Kidney (tissue), 14 donors: Measurements from ENCODE around the gene FAM107B. TPM values are rescaled to one million over a fixed set of nuclear protein-coding genes. Genes with fewer than 3 reads are reported as not detected.

Experiments
- DNase-seq, 5 donors: peaks; one replicate each; pipeline ENCODE4 v3.0.0-alpha.2; 2013 to 2020
- FAIRE-seq: peaks from 2 replicates; lab custom pipeline; 2012; peaks lifted over from hg19 to GRCh38; lab: Jason Lieb, UNC
- H3K27ac ChIP-seq, 2 donors: one replicate each; pipeline ENCODE4 v1.7.0; 2013; ENCODE audit warnings: low read depth in 2 of 2, low read length in 2 of 2, inconsistent platforms in 1 of 2
- H3K27me3 ChIP-seq: one replicate; pipeline ENCODE4 v1.7.1; 2013; ENCODE audit warnings: low read length, inconsistent platforms; ENCODE audit not compliant: control insufficient read depth, insufficient read depth
- H3K36me3 ChIP-seq, 3 donors: one replicate each; pipeline versions ENCODE4 v1.7.0 to v1.7.1; 2013; ENCODE audit warnings: low read length in 3 of 3, control low read depth in 1 of 3, inconsistent platforms in 1 of 3; ENCODE audit not compliant: insufficient read depth in 3 of 3, control insufficient read depth in 2 of 3
- H3K4me1 ChIP-seq, 3 donors: one replicate each; pipeline versions ENCODE4 v1.7.0 to v1.7.1; 2013; ENCODE audit warnings: low read length in 3 of 3, inconsistent platforms in 1 of 3, low read depth in 1 of 3; ENCODE audit not compliant: control insufficient read depth in 2 of 3, insufficient read depth in 2 of 3
- H3K4me3 ChIP-seq, 3 donors: one replicate each; pipeline versions ENCODE4 v1.7.0 to v1.8.1; 2013; ENCODE audit warnings: low read length in 3 of 3, control low read depth in 1 of 3, inconsistent platforms in 1 of 3
- H3K9ac ChIP-seq, 3 donors: one replicate each; pipeline versions ENCODE4 v1.7.0 to v1.7.1; 2013; ENCODE audit warnings: low read length in 3 of 3, control low read depth in 1 of 3, inconsistent platforms in 1 of 3
- H3K9me3 ChIP-seq, 3 donors: one replicate each; pipeline versions ENCODE4 v1.7.0 to v1.7.1; 2013; ENCODE audit warnings: low read length in 3 of 3, control low read depth in 1 of 3, inconsistent platforms in 1 of 3; ENCODE audit not compliant: control insufficient read depth in 2 of 3, insufficient read depth in 1 of 3
- intact Hi-C: fragments of 100-400 bp; cut with DNase I; formaldehyde crosslinking; loops from one replicate; pipeline ENCODE4 v1.11.1; 2022
- polyA plus RNA-seq: library from polyadenylated mRNA; stranded (reverse); fragments of 350-450 nt; fragmentation: Illumina TruSeq; extraction: RNeasy Lipid Tissue Mini Kit (QIAGEN cat#74804); gene quantifications from one replicate; pipeline ENCODE4 v1.2.3, GENCODE V29; 2014; ENCODE audit warnings: low read depth, low replicate concordance; ENCODE audit not compliant: insufficient read depth
- total RNA-seq: library from RNA; stranded (reverse); fragmentation: NEBNext Ultra II Directional; extraction: Animal tissue kit (Norgen Biotek cat#: 25700); gene quantifications from one replicate; pipeline ENCODE4 v1.2.1, GENCODE V29; 2021
- TF ChIP-seq, protein P1 (sequence below): IDR thresholded peaks from 3 replicates; pipeline ENCODE4 v1.5.1; 2012; ENCODE audit warnings: mild to moderate bottlenecking, moderate library complexity, borderline replicate concordance; ENCODE audit not compliant: insufficient read depth; ENCODE audit errors: extremely low read depth
- donor health status: control.
- donor health status: control.
- donor health status: control.
- donor health status: control.
- donor health status: control.
- donor health status: DM: yes; HTN: yes; CAD: no.
- donor health status: Normal renal cell carcinoma (clear cell type).

Gene FAM107B
- total and polyA plus RNA-seq, 2 donors from 2014 or later, result 105 to 122 TPM

DNA sequence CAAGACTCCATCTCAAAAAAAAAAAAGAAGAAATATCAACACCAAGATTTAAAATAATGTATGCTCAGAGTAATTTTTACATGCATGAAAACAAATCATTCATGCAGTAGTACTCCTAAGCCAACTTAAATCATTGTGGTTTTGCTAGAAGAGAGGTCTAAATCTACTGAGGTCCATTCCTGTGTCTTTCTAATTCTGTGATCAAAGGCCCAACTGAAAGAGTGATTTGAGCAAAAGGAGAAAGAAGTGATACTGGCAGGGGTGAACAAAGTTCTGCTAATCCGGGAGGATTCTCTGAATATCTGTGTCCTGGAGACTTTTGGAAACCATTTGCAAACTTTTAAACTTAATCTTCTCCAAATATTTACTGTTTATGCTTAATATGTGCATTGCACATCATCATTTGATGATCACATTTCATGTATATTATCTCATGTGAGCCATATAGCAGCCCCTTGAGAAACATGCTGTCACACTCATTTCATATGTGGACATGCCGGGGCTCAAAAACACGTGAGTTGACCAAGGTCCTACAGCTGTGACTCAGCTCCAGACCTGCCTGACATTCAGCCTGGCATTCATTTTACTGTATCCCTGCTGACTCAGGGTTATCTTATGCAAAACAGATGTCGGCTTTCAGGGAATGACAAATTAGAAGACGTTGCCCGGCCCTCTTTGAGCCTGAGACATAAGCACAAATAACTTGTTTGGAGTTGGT lies 76.4 kb downstream of the FAM107B start:
- no peaks in the 10 kb centered on the region for H3K9me3 ChIP-seq
- no peaks in the 10 kb centered on the region for H3K27me3 ChIP-seq
- TF ChIP-seq, protein P1, sequence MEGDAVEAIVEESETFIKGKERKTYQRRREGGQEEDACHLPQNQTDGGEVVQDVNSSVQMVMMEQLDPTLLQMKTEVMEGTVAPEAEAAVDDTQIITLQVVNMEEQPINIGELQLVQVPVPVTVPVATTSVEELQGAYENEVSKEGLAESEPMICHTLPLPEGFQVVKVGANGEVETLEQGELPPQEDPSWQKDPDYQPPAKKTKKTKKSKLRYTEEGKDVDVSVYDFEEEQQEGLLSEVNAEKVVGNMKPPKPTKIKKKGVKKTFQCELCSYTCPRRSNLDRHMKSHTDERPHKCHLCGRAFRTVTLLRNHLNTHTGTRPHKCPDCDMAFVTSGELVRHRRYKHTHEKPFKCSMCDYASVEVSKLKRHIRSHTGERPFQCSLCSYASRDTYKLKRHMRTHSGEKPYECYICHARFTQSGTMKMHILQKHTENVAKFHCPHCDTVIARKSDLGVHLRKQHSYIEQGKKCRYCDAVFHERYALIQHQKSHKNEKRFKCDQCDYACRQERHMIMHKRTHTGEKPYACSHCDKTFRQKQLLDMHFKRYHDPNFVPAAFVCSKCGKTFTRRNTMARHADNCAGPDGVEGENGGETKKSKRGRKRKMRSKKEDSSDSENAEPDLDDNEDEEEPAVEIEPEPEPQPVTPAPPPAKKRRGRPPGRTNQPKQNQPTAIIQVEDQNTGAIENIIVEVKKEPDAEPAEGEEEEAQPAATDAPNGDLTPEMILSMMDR, result no peak
- no peaks in the 10 kb centered on the region for H3K4me1 ChIP-seq
- H3K4me3 ChIP-seq, result no peak overlapping the region
- H3K36me3 ChIP-seq, result no peaks in the 10 kb centered on the region
- no peak for DNase-seq
- intact Hi-C loops, result no loop called here
- no peak for FAIRE-seq
- H3K27ac ChIP-seq, result no peak overlapping the region
- H3K9ac ChIP-seq, result no peak overlapping the region

DNA sequence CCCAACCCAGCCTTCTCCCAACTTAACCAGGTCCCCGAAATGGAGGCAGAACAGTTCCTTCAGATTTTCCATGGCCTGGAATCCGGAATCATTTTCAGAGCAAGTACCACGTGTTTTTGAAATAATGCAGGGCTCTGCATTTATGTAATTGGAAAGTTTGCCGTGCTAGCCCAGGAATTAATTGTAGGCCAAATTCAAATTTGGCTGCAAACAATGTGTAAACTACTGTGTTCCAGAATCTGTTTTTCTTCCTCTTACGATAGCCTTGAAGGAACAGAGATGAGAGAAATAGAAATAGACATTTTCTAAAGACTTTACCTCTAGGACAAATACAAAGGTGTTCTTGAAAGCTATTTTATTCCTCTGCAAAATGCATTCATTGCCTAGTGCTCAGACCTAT lies 77.4 kb downstream of the FAM107B start:
- DNase-seq (no peak), FAIRE-seq (no peak)
- Histone ChIP-seq H3K4me1 (no peaks in the 10 kb centered on the region), H3K9me3 (no peaks in the 10 kb centered on the region), H3K4me3 (no peak overlapping the region), H3K27me3 (no peaks in the 10 kb centered on the region), H3K36me3 (no peaks in the 10 kb centered on the region), H3K9ac (no peak overlapping the region), H3K27ac (no peak overlapping the region)
- TF ChIP-seq, protein P1, result no peak
- intact Hi-C loops, result no loop called here

GRCh38 chr10:14696821-14697220 lies 77.9 kb downstream of the FAM107B start:
- DNase-seq, result no peak

More at GRCh38 chr10:14696821-14697220, 77.9 kb downstream of the FAM107B start:
- TF ChIP-seq, protein P1, result no peak
- no peaks in the 10 kb centered on the region for H3K27me3 ChIP-seq
- H3K4me3 ChIP-seq, result no peak overlapping the region
- intact Hi-C loops, result no loop called here
- no peak overlapping the region for H3K27ac ChIP-seq
- H3K36me3 ChIP-seq, result no peaks in the 10 kb centered on the region
- FAIRE-seq, result no peak
- H3K4me1 ChIP-seq, result no peaks in the 10 kb centered on the region
- no peaks in the 10 kb centered on the region for H3K9me3 ChIP-seq
- H3K9ac ChIP-seq, result no peak overlapping the region
